GM10248 (cell line): Measurements from ENCODE around the gene MSI2.

Source experiments
- CTCF ChIA-PET: fragments of 300-600 bp; sonication (Branson Sonifier 250); formaldehyde crosslinking; extraction: SDS; loops from one replicate; lab custom pipeline; 2021; ENCODE audit warnings: antibody characterized with exemption; lab: Yijun Ruan, JAX
- POLR2A ChIA-PET: fragments of 350-650 bp; sonication (Branson Sonifier 250); formaldehyde crosslinking; extraction: SDS; loops from one replicate; lab custom pipeline; 2020; ENCODE audit warnings: antibody characterized with exemption; lab: Yijun Ruan, JAX
- DNase-seq: peaks from one replicate; pipeline ENCODE4 v3.0.0; 2012; ENCODE audit errors: extremely low spot score
- TF ChIP-seq, protein P1 (sequence below): IDR thresholded peaks from 2 replicates; pipeline ENCODE4 v1.5.1; 2012; ENCODE audit warnings: mild to moderate bottlenecking, low read depth; ENCODE audit errors: extremely low read depth, missing control alignments, control extremely low read depth

MSI2 gene

DNA sequence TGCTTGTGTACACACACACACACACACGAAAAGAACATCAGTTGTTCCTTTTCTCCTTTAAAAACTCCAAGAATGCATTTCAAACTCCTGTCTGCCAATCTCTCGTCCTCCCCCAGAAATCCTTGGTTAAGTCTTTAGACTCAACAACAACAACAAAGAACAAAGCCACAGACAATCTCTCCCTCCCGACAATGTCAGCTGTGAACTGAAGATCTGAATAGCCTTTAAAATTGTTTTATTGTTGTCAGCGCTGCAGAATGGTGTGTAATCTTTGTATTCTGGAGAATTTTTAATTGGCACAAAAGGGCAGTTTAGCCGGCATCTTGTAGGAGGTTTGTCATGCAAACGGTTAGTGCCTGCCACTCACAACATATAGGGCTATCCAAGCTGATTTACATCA lies 219.5 kb downstream of the MSI2 start:
- TF ChIP-seq, protein P1, sequence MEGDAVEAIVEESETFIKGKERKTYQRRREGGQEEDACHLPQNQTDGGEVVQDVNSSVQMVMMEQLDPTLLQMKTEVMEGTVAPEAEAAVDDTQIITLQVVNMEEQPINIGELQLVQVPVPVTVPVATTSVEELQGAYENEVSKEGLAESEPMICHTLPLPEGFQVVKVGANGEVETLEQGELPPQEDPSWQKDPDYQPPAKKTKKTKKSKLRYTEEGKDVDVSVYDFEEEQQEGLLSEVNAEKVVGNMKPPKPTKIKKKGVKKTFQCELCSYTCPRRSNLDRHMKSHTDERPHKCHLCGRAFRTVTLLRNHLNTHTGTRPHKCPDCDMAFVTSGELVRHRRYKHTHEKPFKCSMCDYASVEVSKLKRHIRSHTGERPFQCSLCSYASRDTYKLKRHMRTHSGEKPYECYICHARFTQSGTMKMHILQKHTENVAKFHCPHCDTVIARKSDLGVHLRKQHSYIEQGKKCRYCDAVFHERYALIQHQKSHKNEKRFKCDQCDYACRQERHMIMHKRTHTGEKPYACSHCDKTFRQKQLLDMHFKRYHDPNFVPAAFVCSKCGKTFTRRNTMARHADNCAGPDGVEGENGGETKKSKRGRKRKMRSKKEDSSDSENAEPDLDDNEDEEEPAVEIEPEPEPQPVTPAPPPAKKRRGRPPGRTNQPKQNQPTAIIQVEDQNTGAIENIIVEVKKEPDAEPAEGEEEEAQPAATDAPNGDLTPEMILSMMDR: no peak
- ChIA-PET CTCF (interaction anchor here (0.8 to 1.4 kb wide), 4 partner anchors 13 to 233 kb away, joined by 3 to 6 read pairs (median 4); no protein-coding TSS in a partner anchor), POLR2A (no interaction called here)
- no peak for DNase-seq

DNA sequence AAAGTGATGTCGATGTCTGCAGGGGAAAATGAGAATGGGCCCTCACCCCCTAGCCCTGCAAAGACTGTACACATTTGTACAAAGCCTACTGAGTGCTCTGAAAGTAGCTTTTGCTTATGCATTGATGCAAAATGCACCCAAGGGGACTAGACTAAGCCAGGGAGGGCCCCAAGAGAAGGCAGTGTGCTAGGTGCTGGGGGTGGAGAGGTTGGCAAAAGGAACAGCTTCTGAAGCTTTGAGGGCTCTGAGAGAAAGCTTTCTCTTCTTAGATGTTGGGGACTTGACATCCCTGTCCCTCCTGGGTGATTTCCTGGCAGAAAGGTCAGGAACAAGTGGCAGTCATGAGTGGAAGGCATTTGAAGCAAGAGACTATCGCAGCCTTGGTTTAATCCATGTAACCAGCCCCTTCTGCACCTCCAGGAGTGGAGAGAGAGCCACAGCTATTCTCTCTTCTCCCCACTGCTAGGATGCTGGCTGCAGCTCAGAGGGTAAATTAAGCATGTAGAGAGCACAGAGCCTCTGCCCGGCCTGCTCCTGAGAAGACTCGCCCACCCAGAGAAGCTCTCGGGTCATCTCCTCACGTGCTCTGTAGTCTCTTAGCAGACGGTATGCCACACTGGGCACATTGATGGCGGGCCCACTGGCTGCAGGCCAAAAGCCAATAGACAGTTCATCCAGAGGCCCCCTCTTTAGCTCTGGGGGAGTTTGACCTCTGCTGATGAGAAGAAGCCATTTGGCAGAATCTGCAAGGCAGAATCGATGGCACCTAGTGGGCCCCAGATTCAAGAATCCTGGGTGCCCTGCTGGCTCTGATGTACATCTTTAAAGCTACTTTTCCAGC lies 221.4 kb downstream of the MSI2 start:
- ChIA-PET CTCF (interaction anchor here (0.9 to 1.6 kb wide), 4 partner anchors 8 to 234 kb away, joined by 3 to 5 read pairs (median 4); no protein-coding TSS in a partner anchor), POLR2A (interaction anchor here (0.6 kb wide), 2 partner anchors 10 to 38 kb away, joined by 3 read pairs; no protein-coding TSS in a partner anchor)
- TF ChIP-seq, protein P1: no peak
- no peak for DNase-seq

DNA sequence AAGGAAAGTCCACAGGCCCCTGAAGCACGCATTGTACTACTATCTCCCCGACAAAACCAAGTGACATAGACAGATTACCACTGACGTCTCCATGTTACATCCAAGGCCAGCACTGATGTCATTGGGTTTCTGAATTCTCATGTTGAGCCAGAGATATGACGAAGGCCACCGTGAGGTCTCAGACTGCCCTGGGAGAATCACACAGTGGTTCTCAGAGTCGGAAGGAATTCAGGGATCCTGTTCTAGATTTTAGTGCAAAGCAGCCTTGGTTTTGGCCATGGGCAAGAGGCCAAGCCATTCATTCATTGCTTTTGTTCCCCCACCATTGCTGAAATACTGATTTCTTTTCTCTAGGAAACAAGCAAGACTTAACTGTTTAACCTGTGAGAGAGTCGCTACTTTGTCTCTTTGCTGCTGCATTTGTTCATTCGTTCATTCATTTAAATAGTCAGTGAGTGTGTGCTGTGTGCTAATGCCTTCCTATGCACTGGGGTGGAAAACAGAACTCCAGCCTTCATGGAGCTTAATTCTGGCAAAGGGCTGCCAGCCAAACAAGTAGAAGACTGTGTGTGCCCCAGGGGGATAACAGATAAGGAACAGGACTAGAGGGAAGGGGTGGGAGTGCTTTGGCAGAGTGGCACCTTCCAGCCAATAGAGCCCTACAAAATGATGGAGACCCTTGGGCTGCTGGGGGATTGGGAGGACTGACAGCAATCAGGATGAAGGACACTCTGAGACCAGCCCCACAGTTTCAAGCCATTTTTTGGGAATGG lies 222.3 kb downstream of the MSI2 start:
- CTCF ChIA-PET: interaction anchor here (1.3 to 1.6 kb wide), 2 partner anchors 9 to 235 kb away, joined by 4 to 5 read pairs; no protein-coding TSS in a partner anchor
- DNase-seq: no peak
- TF ChIP-seq, protein P1: no peak
- POLR2A ChIA-PET: interaction anchor here (0.6 to 2.3 kb wide), 2 partner anchors 9 to 39 kb away, joined by 3 to 10 read pairs; no protein-coding TSS in a partner anchor

DNA sequence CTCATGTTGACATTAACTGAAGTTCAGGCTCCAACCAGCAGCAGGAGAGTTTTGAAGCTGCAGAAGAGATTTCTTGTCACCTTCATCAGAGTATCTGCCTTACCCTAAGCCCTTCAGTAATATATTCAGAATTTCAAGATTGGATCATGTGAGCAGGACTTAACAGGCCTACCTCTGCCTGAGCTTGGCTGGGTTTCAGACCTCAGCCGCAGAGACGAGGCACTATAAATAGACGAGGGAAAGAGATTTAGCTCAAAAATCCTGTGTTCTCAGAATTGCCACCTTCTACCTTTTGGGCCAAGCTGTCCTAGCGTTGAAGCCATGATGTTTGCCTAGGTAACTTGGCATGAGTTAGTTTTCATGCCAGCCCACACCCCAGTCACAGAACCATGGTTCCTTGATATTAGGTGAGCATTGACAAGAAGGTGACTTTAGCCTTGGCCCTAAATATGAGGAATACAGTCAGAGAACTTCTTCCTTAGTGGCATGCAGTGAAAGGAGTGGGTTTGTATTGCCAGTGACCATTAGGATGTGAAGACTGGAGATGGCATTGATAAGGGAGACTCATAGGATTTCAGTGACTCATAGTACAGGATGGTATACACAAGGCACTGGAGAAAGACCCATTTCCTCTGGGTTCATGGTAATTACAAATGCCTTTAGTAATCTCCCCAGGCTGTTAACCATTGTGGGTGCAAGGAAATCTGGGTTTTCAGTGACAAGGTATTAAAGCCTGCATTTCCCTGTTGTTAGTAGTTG lies 224.3 kb downstream of the MSI2 start:
- TF ChIP-seq, protein P1: no peak
- CTCF ChIA-PET: interaction anchor here (0.9 to 2.3 kb wide), 8 partner anchors 9 to 238 kb away, joined by 3 to 9 read pairs (median 3); no protein-coding TSS in a partner anchor
- POLR2A ChIA-PET: interaction anchor here (0.7 to 2.3 kb wide), 3 partner anchors 11 to 40 kb away, joined by 4 to 10 read pairs (median 4); no protein-coding TSS in a partner anchor
- no peak for DNase-seq

DNA sequence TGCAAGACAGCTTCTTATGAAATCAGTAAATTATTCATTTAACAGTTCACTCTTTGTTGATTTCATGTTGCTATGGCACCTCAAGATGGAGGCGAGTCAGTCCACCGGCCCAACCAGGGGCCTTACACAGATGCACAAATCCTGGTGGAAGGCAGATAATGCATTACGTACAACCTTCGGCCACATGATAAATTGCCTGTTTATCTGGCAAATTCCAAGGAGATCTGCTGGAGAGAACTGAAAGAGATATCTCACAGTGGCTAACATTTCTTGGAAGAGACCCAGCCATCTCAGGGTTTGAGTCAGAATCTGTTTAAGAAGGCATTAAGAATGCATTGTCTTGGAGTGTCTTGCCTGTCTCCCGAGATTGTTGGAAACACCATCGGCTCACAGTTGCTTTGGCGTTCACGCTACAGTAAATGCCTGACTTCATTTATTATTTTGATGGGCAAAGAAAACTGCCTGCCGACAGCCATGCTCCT lies 225.6 kb downstream of the MSI2 start:
- ChIA-PET CTCF (interaction anchor here (1.0 to 2.3 kb wide), 2 partner anchors 9 to 42 kb away, joined by 3 to 9 read pairs; no protein-coding TSS in a partner anchor), POLR2A (interaction anchor here (1.8 kb wide), 1 partner anchor 27 kb away, joined by 4 read pairs; no protein-coding TSS in a partner anchor)
- TF ChIP-seq, protein P1: no peak
- no peak for DNase-seq
